Ovary (tissue), 9 donors: ENCODE measurements around the gene VPS26C. TPM values are rescaled to one million over a fixed set of nuclear protein-coding genes. Genes with fewer than 3 reads are reported as not detected.

Experiments used
- DNase-seq, 5 donors: peaks; one replicate each; pipeline ENCODE4 v3.0.0-alpha.2; 2019 to 2020
- H3K27ac ChIP-seq, 2 donors: fragments of 200-600 bp; one replicate each; pipeline versions ENCODE4 v1.5.1 to v1.8.0; 2019 to 2022
- H3K27me3 ChIP-seq: fragments of 200-600 bp; one replicate; pipeline ENCODE4 v1.8.0; 2022
- H3K36me3 ChIP-seq: fragments of 200-600 bp; sonication (generic); one replicate; pipeline ENCODE4 v1.5.1; 2019
- H3K4me1 ChIP-seq: one replicate; pipeline ENCODE4 v1.8.1; 2013; ENCODE audit warnings: mild to moderate bottlenecking, moderate library complexity; ENCODE audit not compliant: insufficient read depth
- H3K4me3 ChIP-seq: fragments of 200-600 bp; sonication (generic); one replicate; pipeline ENCODE4 v1.5.1; 2017
- H3K9me3 ChIP-seq, 2 donors: fragments of 200-600 bp in 1 of 2; sonication (generic) in 1 of 2; one replicate each; pipeline versions ENCODE4 v1.5.1 to v1.8.1; 2013 to 2019; ENCODE audit warnings: mild to moderate bottlenecking in 1 of 2, moderate library complexity in 1 of 2
- EP300 ChIP-seq: sonication (generic); formaldehyde crosslinking; IDR thresholded peaks from one replicate; pipeline ENCODE4 v1.6.1; 2017; ENCODE audit warnings: antibody characterized with exemption
- POLR2A ChIP-seq: fragments of 450-650 bp; IDR thresholded peaks from one replicate; pipeline ENCODE4 v1.6.1; 2017; ENCODE audit warnings: antibody characterized with exemption, mild to moderate bottlenecking, moderate library complexity
- WGBS, 3 donors: extraction: QIAGEN DNeasy Blood & Tissue Kit in 1 of 3; methylation state at CpG; one replicate each; pipeline versions ENCODE4 v1.1.5 to v1.1.7; 2013 to 2017; 5-methylcytosine and 5-hydroxymethylcytosine counted together
- intact Hi-C, 4 donors: fragments of 100-400 bp; cut with DNase I; formaldehyde crosslinking; loops; one replicate each; pipeline versions ENCODE4 v1.11.0 to v1.15.1; 2022 to 2023
- polyA plus RNA-seq, 2 donors: library from polyadenylated mRNA; stranded (reverse); fragments of 200-250 nt in 1 of 2; fragments of 350-450 nt in 1 of 2; fragmentation: Illumina TruSeq in 1 of 2; extraction: RNeasy Lipid Tissue Mini Kit (QIAGEN cat#74804) in 1 of 2; gene quantifications; one replicate each; pipeline ENCODE4 v1.2.3, GENCODE V29; 2013 to 2014
- total RNA-seq, 7 donors: library from RNA; depleted of rRNA in 2 of 7; stranded (reverse); fragments of >200 nt in 2 of 7; fragmentation: NEBNext Ultra II Directional in 3 of 7; extraction: Animal tissue kit (Norgen Biotek cat#: 25700) in 3 of 7; gene quantifications; one replicate each; pipeline versions ENCODE4 v1.1.0 to v1.2.4, GENCODE V29; 2016 to 2023
- TF ChIP-seq, protein P1 (sequence below), 3 donors: fragments of 450-650 bp in 2 of 3; fragments of 200-600 bp in 1 of 3; IDR thresholded peaks; one replicate each; pipeline versions ENCODE4 v1.5.1 to v1.8.0; 2016 to 2022; ENCODE audit warnings: antibody characterized with exemption in 3 of 3, mild to moderate bottlenecking in 1 of 3
- donor health status: DM: no; HTN: no; CAD: no; lungs with moderate emphysema.
- donor health status: DM: no; HTN: no; CAD: no.
- donor health status: Bipolar disorder and iron deficiency.
- donor health status: DM: yes; HTN: yes; CAD: no.
- donor health status: DM: no; HTN: no; CAD: no.
- donor health status: DM: yes; HTN: yes; CAD: no.

VPS26C gene
- total and polyA plus RNA-seq, 9 donors, result 16.3 to 47.7 (median 33.9) TPM

DNA sequence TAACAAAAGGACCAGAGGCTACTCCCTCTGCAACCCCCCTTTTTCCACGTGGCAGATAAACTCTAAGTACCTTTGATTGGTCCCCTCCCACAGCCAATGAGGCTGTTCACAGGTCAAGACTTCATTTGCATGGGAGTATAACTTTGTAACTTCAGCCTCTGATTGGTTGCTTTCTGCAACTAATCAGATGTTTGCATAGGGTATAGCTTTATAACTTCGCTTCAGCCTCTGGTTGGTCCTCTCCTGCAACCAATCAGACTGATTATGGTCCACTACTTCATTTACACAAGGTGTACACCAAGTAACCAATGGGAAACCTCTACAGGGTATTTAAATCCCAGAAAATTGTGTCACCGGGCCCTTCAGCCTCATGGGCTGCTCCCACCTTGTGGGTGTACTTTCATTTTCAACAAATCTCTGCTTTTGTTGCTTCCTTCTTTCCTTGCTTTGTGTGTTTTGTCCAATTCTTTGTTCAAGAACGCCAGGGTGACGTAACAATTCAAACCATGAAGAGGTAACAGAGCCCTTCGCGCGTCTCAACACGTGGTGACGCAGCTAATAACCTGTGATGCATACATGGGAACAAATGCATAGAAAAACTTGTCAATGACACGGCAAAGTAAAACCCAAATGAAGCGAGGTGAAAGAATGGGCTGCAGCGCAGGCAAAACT is 47.2 kb downstream of the VPS26C start:
- DNase-seq, result no peak
- 15 to 31% (median 29%) methylated on average over 13 of the region's 13 CpGs for WGBS, 3 donors
- H3K4me1 ChIP-seq, result peaks cover 1% of the 10 kb centered on the region
- H3K27me3 ChIP-seq, result no peaks in the 10 kb centered on the region
- H3K27ac ChIP-seq, result peak overlapping the region in 1 of 2 donors; percentile 83
- H3K9me3 ChIP-seq, result no peaks in the 10 kb centered on the region
- H3K36me3 ChIP-seq, result no peaks in the 10 kb centered on the region
- TF ChIP-seq EP300, result no peak
- TF ChIP-seq POLR2A, result no peak
- TF ChIP-seq, protein P1, sequence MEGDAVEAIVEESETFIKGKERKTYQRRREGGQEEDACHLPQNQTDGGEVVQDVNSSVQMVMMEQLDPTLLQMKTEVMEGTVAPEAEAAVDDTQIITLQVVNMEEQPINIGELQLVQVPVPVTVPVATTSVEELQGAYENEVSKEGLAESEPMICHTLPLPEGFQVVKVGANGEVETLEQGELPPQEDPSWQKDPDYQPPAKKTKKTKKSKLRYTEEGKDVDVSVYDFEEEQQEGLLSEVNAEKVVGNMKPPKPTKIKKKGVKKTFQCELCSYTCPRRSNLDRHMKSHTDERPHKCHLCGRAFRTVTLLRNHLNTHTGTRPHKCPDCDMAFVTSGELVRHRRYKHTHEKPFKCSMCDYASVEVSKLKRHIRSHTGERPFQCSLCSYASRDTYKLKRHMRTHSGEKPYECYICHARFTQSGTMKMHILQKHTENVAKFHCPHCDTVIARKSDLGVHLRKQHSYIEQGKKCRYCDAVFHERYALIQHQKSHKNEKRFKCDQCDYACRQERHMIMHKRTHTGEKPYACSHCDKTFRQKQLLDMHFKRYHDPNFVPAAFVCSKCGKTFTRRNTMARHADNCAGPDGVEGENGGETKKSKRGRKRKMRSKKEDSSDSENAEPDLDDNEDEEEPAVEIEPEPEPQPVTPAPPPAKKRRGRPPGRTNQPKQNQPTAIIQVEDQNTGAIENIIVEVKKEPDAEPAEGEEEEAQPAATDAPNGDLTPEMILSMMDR (IDR thresholded peaks at IDR 0.05), result no peak
- intact Hi-C loops, result no loop called here
- H3K4me3 ChIP-seq, result peak overlapping the region; percentile 74

DNA sequence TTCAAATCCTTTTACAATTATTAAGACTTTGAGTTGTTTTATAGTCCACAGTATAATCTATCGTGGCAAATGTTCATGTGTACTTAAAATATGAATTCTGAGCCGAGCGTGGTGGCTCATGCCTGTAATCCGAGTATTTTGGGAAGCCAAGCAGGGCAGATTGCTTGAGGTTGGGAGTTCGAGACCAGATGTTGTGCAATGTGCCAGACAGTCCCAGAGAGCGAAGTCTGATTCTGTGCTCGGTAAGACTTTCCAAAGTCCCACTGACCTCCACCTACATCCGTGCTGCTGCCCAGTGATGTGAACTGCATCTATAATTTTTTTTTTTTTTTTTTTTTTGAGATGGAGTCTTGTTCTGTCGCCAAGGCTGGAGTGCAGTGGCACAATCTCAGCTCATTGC is 52.2 kb downstream of the VPS26C start:
- DNase-seq, result no peak
- H3K9me3 ChIP-seq, result no peaks in the 10 kb centered on the region
- no peak overlapping the region for H3K4me3 ChIP-seq
- no peaks in the 10 kb centered on the region for H3K36me3 ChIP-seq
- H3K27ac ChIP-seq, result no peak overlapping the region
- TF ChIP-seq, protein P1 (IDR thresholded peaks at IDR 0.05), result no peak
- TF ChIP-seq POLR2A (no peak), EP300 (no peak)
- WGBS, 3 donors, result 89 to 90% (median 89%) methylated on average over 9 of the region's 9 CpGs
- H3K4me1 ChIP-seq, result peaks cover 1% of the 10 kb centered on the region
- intact Hi-C loops, result no loop called here
- H3K27me3 ChIP-seq, result no peaks in the 10 kb centered on the region

GRCh38 chr21:37210799-37211198 is 56.3 kb downstream of the VPS26C start:
- no peak overlapping the region for H3K4me3 ChIP-seq
- H3K4me1 ChIP-seq, result no peaks in the 10 kb centered on the region
- DNase-seq, result no peak
- 89 to 98% (median 96%) methylated on average over 1 of the region's 1 CpG for WGBS, 3 donors
- intact Hi-C loops, result no loop called here
- H3K27me3 ChIP-seq, result no peaks in the 10 kb centered on the region
- H3K27ac ChIP-seq, result no peak overlapping the region
- TF ChIP-seq EP300, result no peak
- TF ChIP-seq POLR2A, result no peak
- TF ChIP-seq, protein P1 (IDR thresholded peaks at IDR 0.05), result no peak
- H3K9me3 ChIP-seq, result no peaks in the 10 kb centered on the region
- no peaks in the 10 kb centered on the region for H3K36me3 ChIP-seq

- 95 to 97% (median 95%) methylated on average over 7 of the region's 7 CpGs for WGBS, 3 donors
- H3K4me1 ChIP-seq, result no peaks in the 10 kb centered on the region
- intact Hi-C loops, result no loop called here
- H3K27ac ChIP-seq, result no peak overlapping the region
- H3K27me3 ChIP-seq, result no peaks in the 10 kb centered on the region
- no peaks in the 10 kb centered on the region for H3K36me3 ChIP-seq
- TF ChIP-seq POLR2A, result no peak
- TF ChIP-seq EP300, result no peak
- TF ChIP-seq, protein P1 (IDR thresholded peaks at IDR 0.05), result no peak
- no peaks in the 10 kb centered on the region for H3K9me3 ChIP-seq
- H3K4me3 ChIP-seq, result no peak overlapping the region
- DNase-seq, result no peak
These were observed 57.0 kb downstream of the VPS26C start for GRCh38 chr21:37210130-37210529.
